CD4-positive, alpha-beta T cell treated with Interleukin-2 at 100 ng/mL for 4 hours (primary cell): ENCODE results near the gene PRDM5.

Experiments used
- DNase-seq: peaks from one replicate; pipeline ENCODE4 v3.0.0-alpha.2; 2020; ENCODE audit warnings: low spot score

PRDM5 gene

GRCh38 chr4:120903419-120903818 lies 19.1 kb downstream of the PRDM5 start:
- DNase-seq: no peak

GRCh38 chr4:120902925-120903324 lies 19.6 kb downstream of the PRDM5 start:
- DNase-seq: no peak

GRCh38 chr4:120901731-120902130 lies 20.8 kb downstream of the PRDM5 start:
- no peak for DNase-seq

GRCh38 chr4:120897981-120898719 lies 24.4 kb downstream of the PRDM5 start:
- DNase-seq: no peak

GRCh38 chr4:120895554-120895953 lies 27.0 kb downstream of the PRDM5 start:
- no peak for DNase-seq

- no peak for DNase-seq
Measured at GRCh38 chr4:120893314-120893713, 29.2 kb downstream of the PRDM5 start.

GRCh38 chr4:120886191-120886590 lies 36.3 kb downstream of the PRDM5 start:
- DNase-seq: no peak

- no peak for DNase-seq
Measured at GRCh38 chr4:120881846-120882245, 40.7 kb downstream of the PRDM5 start.

- DNase-seq: no peak
Measured at GRCh38 chr4:120881351-120881750, 41.2 kb downstream of the PRDM5 start.

GRCh38 chr4:120877021-120877420 lies 45.5 kb downstream of the PRDM5 start:
- no peak for DNase-seq

- no peak for DNase-seq
Measured at GRCh38 chr4:120874792-120875774, 47.4 kb downstream of the PRDM5 start.

- DNase-seq: no peak
Measured at GRCh38 chr4:120873554-120873953, 49.0 kb downstream of the PRDM5 start.

- no peak for DNase-seq
Measured at GRCh38 chr4:120871173-120871572, 51.4 kb downstream of the PRDM5 start.

GRCh38 chr4:120870279-120870673 lies 52.2 kb downstream of the PRDM5 start:
- no peak for DNase-seq

GRCh38 chr4:120869613-120870278 lies 52.8 kb downstream of the PRDM5 start:
- no peak for DNase-seq

GRCh38 chr4:120867506-120867905 lies 55.0 kb downstream of the PRDM5 start:
- DNase-seq: no peak

- no peak for DNase-seq
Measured at GRCh38 chr4:120865985-120866384, 56.5 kb downstream of the PRDM5 start.

- no peak for DNase-seq
Measured at GRCh38 chr4:120864969-120865368, 57.6 kb downstream of the PRDM5 start.

- no peak for DNase-seq
Measured at GRCh38 chr4:120862432-120862831, 60.1 kb downstream of the PRDM5 start.

GRCh38 chr4:120861852-120862251 lies 60.7 kb downstream of the PRDM5 start:
- DNase-seq: no peak

- DNase-seq: no peak
Measured at GRCh38 chr4:120858776-120859175, 63.8 kb downstream of the PRDM5 start.

GRCh38 chr4:120857312-120857711 lies 65.2 kb downstream of the PRDM5 start:
- DNase-seq: no peak

GRCh38 chr4:120856294-120856693 lies 66.2 kb downstream of the PRDM5 start:
- no peak for DNase-seq
